ENCODE measurements around the gene PRRG2.

The PRRG2 gene

GRCh38 chr19:49590071-49590970, 9.2 kb downstream of the PRRG2 start:
- H3K27ac Mint-ChIP-seq, result peak overlapping the region; percentile 86
- peak overlapping the region; percentile 84 for H3K4me3 Mint-ChIP-seq
- peaks cover 38% of the 10 kb centered on the region for H3K4me1 Mint-ChIP-seq (ENCODE audit: low read depth)
- H3K27me3 Mint-ChIP-seq (ENCODE audit: low read depth), result peaks cover 8% of the 10 kb centered on the region
- H3K36me3 Mint-ChIP-seq (ENCODE audit: low read depth), result peaks cover 9% of the 10 kb centered on the region
- no peaks in the 10 kb centered on the region for H3K9me3 Mint-ChIP-seq

DNA sequence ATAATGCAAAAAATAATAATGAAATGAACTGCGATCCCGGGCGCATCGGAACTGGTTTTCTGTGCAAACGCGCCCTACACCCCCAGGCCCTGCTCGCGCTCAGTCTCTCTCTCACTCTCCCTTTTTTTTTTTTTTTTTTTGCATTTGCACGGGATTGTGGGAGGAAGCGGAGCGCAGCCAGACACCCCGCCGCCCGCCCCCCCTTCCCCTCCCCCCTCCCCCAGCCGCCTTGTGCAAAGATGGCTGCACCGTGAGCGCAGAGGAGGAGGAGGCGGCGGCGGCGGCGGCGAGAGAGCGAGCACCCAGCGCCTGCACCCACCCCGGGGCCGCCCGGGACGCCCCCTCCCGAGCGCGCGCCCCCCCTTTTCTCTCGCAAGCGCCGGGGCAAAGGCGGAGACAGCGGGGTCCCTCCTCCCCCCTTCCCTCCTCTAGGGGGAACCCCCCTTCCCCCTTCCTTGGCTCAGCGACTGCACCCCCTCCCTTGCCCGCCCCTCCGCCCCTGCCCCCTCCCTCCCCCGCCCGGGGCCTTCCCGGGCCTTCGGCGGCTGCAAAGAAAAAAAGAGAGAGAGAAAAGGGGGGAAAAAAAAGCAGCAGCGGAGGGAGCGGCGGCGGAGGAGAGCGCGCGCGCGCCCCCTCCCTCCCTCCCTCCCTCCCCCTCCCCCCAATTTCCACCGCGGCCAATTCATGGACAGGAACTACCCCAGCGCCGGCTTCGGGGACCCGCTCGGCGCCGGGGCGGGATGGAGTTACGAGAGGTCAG, 10.0 kb downstream of the PRRG2 start, which contains the start of gene PRR12:
PRR12 (plus strand) TSS at position 212 of the 760 bp plus-strand sequence; CDS start at position 685, 473 bp downstream.
- Mint-ChIP-seq H3K4me3 (peak within 1 kb of the TSS; percentile 87), H3K4me1 (ENCODE audit: low read depth) (peaks cover 38% of the 10 kb centered on the region), H3K36me3 (ENCODE audit: low read depth) (peaks cover 9% of the 10 kb centered on the region), H3K27me3 (ENCODE audit: low read depth) (peaks cover 8% of the 10 kb centered on the region), H3K9me3 (no peaks in the 10 kb centered on the region), H3K27ac (peak within 1 kb of the TSS; percentile 86)

- H3K27ac Mint-ChIP-seq, result peak overlapping the region; percentile 86
- no peaks in the 10 kb centered on the region for H3K9me3 Mint-ChIP-seq
- peaks cover 8% of the 10 kb centered on the region for H3K27me3 Mint-ChIP-seq (ENCODE audit: low read depth)
- peaks cover 38% of the 10 kb centered on the region for H3K4me1 Mint-ChIP-seq (ENCODE audit: low read depth)
- H3K36me3 Mint-ChIP-seq (ENCODE audit: low read depth), result peaks cover 9% of the 10 kb centered on the region
- H3K4me3 Mint-ChIP-seq, result peak overlapping the region; percentile 87
Observed at GRCh38 chr19:49591731-49592485, 10.8 kb downstream of the PRRG2 start.

DNA sequence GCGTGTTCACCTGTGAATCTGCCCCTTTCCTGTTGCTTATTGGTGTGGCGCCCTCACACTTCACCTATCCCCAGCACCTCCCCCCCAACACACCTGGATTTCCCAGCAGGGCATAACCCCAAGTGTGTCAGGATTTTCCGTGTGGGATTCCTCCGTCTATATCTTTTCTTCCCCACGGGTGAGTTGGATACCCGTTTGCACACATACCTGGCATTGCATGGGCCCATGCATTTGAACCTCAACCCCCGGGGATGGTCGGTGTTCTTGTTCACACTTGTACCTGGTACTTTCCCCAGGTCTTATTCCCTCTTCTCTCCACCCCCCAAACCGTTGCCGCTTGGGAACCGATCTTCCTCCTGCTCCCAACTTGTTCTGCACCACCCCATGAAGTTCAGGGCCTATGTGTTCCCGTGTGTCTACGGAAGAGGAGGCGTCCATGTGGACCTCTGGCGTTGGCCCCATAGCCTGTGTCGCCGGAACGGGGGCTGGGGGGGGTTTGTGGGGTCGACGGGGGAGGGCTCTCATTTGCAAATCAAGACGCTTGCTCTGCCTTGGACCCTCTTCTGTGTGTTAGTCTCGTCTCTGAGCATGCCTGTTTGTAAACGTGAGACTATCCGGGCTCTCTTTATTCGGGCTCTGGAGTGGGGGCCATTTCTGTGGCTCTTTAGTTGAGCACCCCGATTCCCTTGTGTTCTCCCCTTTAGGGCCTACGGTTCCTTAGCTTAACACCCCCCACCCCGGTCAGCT, 11.5 kb downstream of the PRRG2 start:
- Mint-ChIP-seq H3K9me3 (no peaks in the 10 kb centered on the region), H3K4me3 (peak overlapping the region; percentile 87), H3K27me3 (ENCODE audit: low read depth) (peaks cover 8% of the 10 kb centered on the region), H3K4me1 (ENCODE audit: low read depth) (peaks cover 38% of the 10 kb centered on the region), H3K27ac (peak overlapping the region; percentile 86), H3K36me3 (ENCODE audit: low read depth) (peaks cover 9% of the 10 kb centered on the region)

DNA sequence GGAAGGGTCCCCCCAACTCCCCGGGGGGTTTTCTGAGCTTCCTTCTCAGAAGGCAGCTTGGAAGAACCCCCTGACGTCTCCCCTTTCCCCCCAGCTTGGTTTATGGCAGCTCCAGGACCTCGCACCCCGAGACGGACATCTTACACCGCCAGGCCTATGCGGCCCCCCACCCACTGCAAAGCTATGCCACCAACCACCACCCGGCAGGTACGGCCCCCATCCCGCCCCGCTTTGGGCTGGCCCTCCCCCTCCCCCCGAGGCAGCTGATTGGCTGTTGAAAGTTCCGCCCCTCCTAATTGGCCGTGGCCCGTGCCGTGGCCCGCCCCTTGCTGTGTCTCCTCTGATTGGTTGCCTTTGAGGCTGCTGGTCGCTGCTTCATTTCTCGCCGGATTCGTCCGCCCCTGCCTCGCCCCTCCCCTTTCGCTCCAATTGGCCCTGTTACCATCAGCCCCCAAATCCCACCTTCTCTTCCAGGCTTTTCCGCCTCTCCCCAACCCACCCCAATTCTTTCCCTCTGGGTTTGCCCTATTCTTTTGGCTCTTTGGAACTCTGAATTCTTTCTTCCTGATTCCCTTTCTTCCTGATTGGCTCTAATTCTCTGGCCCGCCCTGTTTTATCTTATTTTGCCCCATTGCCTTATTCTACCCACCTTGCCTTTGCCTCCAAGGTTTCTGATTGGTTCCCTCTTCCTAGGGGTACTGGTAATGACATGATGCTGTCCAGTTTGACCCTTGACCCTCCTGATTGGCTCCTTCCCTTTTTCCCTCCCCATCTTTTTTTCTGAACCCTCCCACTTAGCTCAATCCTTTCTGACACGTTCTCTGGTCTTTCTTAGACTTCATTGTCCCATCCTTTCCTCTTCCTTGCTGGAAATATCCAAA, 12.4 kb downstream of the PRRG2 start:
- H3K4me3 Mint-ChIP-seq, result peak overlapping the region; percentile 87
- peaks cover 14% of the 10 kb centered on the region for H3K36me3 Mint-ChIP-seq (ENCODE audit: low read depth)
- peaks cover 5% of the 10 kb centered on the region for H3K27me3 Mint-ChIP-seq (ENCODE audit: low read depth)
- H3K27ac Mint-ChIP-seq, result peak overlapping the region; percentile 84
- H3K4me1 Mint-ChIP-seq (ENCODE audit: low read depth), result peaks cover 35% of the 10 kb centered on the region
- no peaks in the 10 kb centered on the region for H3K9me3 Mint-ChIP-seq

DNA sequence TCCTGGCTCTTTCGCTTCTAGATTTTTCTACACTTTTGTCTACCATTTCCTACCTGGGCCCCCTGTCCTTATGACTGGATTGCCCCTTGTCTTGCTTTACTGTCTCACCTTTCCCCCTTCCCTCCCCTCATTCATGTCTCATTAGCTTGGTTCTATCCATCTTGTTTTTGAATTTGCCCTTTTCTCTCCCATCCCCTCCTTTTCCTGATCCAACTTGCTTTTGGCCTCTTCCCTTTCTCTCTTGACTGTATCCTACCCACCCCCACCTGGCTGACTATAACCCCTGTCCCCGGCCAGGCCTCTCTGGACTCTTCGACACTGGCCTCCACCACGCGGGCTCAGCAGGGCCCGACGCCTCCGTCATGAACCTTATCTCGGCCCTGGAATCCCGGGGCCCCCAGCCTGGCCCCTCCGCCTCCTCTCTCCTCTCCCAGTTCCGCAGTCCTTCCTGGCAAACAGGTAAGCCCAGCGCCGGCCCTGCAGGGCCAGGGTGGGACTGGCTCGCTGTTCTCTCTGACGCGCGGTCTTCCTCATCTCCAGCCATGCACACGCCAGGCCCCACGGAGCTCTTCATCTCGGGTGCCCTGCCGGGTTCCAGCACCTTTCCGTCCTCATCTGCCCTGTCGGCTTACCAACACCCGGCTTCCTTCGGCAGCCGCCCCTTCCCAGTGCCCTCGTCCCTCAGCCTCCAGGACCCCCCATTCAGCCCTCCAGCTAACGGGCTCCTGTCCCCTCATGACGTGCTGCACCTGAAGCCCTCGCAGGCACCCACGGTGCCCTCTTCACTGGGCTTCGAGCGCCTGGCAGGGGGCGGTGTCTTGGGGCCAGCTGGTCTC, 13.3 kb downstream of the PRRG2 start:
- H3K36me3 Mint-ChIP-seq (ENCODE audit: low read depth), result peaks cover 18% of the 10 kb centered on the region
- H3K27ac Mint-ChIP-seq, result peak overlapping the region; percentile 84
- H3K27me3 Mint-ChIP-seq (ENCODE audit: low read depth), result no peaks in the 10 kb centered on the region
- H3K9me3 Mint-ChIP-seq, result no peaks in the 10 kb centered on the region
- H3K4me1 Mint-ChIP-seq (ENCODE audit: low read depth), result peaks cover 29% of the 10 kb centered on the region
- H3K4me3 Mint-ChIP-seq, result peak overlapping the region; percentile 87

DNA sequence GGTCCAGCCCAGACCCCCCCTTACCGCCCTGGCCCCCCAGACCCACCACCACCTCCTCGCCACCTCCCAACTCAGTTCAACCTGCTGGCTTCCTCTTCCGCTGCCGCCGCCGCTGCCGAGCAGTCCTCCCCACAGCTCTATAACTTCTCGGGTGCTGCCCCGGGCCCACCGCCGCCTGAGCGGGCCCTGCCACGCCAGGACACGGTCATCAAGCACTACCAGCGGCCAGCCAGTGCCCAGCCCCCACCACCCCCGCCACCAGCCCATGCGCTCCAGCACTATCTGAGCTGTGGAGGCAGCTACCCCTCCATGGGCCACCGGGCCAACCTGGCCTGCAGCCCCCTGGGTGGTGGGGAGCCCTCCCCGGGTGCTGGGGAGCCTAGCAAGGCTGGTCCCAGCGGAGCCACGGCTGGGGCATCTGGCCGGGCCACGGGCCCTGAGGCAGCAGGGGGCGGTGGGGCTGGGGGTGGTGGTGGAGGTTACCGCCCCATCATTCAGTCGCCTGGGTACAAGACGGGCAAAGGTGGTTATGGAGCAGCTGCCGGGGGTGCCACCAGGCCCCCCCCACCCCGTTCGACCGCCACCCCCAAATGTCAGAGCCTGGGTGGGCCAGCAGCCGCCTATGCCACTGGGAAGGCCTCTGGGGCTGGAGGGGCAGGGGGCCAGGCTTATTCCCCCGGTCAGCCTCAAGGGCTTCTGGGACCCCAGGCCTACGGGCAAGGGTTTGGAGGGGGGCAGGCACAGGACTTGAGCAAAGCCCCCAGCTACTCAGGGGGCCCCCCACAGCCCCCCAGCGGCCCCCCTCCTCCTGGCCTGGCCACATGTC, 14.1 kb downstream of the PRRG2 start:
- H3K27me3 Mint-ChIP-seq (ENCODE audit: low read depth), result no peaks in the 10 kb centered on the region
- H3K4me3 Mint-ChIP-seq, result no peak overlapping the region
- peaks cover 23% of the 10 kb centered on the region for H3K36me3 Mint-ChIP-seq (ENCODE audit: low read depth)
- H3K27ac Mint-ChIP-seq, result no peak overlapping the region
- peaks cover 25% of the 10 kb centered on the region for H3K4me1 Mint-ChIP-seq (ENCODE audit: low read depth)
- H3K9me3 Mint-ChIP-seq, result no peaks in the 10 kb centered on the region

GRCh38 chr19:49595819-49596404, 14.8 kb downstream of the PRRG2 start:
- Mint-ChIP-seq H3K27me3 (ENCODE audit: low read depth) (no peaks in the 10 kb centered on the region), H3K9me3 (no peaks in the 10 kb centered on the region), H3K4me3 (no peak overlapping the region), H3K4me1 (ENCODE audit: low read depth) (peaks cover 25% of the 10 kb centered on the region), H3K27ac (no peak overlapping the region), H3K36me3 (ENCODE audit: low read depth) (peaks cover 26% of the 10 kb centered on the region)

DNA sequence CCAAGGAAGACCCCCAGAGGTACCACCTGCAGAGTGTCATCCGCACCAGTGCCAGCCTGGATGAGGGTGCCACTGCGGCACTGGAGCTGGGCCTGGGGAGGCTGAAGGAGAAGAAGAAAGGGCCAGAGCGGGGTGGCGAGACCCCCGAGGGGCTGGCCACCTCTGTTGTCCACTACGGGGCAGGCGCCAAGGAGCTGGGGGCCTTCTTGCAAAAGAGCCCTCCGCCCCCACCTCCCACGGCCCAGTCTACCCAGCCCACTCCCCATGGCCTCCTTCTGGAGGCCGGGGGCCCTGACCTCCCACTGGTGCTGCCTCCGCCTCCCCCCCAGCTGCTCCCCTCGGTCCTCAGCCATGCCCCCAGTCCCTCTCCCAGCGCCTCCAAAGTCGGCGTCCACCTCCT, 15.3 kb downstream of the PRRG2 start:
- H3K27me3 Mint-ChIP-seq (ENCODE audit: low read depth), result no peaks in the 10 kb centered on the region
- H3K9me3 Mint-ChIP-seq, result no peaks in the 10 kb centered on the region
- no peak overlapping the region for H3K4me3 Mint-ChIP-seq
- H3K36me3 Mint-ChIP-seq (ENCODE audit: low read depth), result peaks cover 29% of the 10 kb centered on the region
- peaks cover 25% of the 10 kb centered on the region for H3K4me1 Mint-ChIP-seq (ENCODE audit: low read depth)
- H3K27ac Mint-ChIP-seq, result no peak overlapping the region

- Mint-ChIP-seq H3K36me3 (ENCODE audit: low read depth) (peaks cover 33% of the 10 kb centered on the region), H3K27ac (no peak overlapping the region), H3K27me3 (ENCODE audit: low read depth) (no peaks in the 10 kb centered on the region), H3K9me3 (no peaks in the 10 kb centered on the region), H3K4me3 (no peak overlapping the region), H3K4me1 (ENCODE audit: low read depth) (peaks cover 25% of the 10 kb centered on the region)
Observed at GRCh38 chr19:49596954-49597702, 16.0 kb downstream of the PRRG2 start.

DNA sequence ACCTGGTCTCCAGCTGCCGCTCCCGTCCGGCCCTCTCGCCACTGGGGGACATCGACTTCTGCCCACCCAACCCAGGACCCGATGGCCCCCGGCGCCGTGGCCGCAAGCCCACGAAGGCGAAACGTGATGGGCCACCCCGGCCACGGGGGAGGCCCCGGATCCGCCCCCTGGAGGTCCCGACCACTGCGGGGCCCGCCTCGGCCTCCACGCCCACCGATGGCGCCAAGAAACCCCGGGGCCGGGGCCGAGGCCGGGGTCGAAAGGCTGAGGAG, 16.5 kb downstream of the PRRG2 start:
- Mint-ChIP-seq H3K4me1 (ENCODE audit: low read depth) (peaks cover 20% of the 10 kb centered on the region), H3K4me3 (no peak overlapping the region), H3K27ac (no peak overlapping the region), H3K36me3 (ENCODE audit: low read depth) (peaks cover 33% of the 10 kb centered on the region), H3K27me3 (ENCODE audit: low read depth) (no peaks in the 10 kb centered on the region), H3K9me3 (no peaks in the 10 kb centered on the region)

Data from T-helper 1 cell treated with Interleukin-12 subunit alpha and Interleukin-12 subunit beta and Interleukin-4 antibody, amounts not matched to agents 30 μg/mL and 1 μg/mL, for 36 hours (primary cell).